Activated CD8-positive, alpha-beta memory T cell treated with anti-CD3 and anti-CD28 coated beads, Interleukin-2, amount 50 U/mL, for 1 hour (primary cell): ENCODE results near the gene TOB2.

Experiments
- DNase-seq: peaks from one replicate; pipeline ENCODE4 v3.0.0-alpha.2; 2020; ENCODE audit errors: extremely low read depth

Gene TOB2

GRCh38 chr22:41387341-41387740 lies 59.3 kb downstream of the TOB2 start:
- no peak for DNase-seq

- DNase-seq: no peak
Observed at GRCh38 chr22:41384128-41384527, 62.5 kb downstream of the TOB2 start.
